NCI-H526 (cell line): Measurements from ENCODE around the gene IL16.
"Not testable (repeated sequence)": the region's sequence is repeated elsewhere in the genome, so short reads cannot be mapped to it uniquely, and the experiment has no call there.

Experiments
- DNase-seq, 2 experiments: peaks; one replicate each; lab custom pipeline; 2025; lab: John Stamatoyannopoulos, UW

The IL16 gene

GRCh38 chr15:81207987-81208386 is 11.3 kb downstream of the IL16 start:
- DNase-seq: not testable (repeated sequence)

GRCh38 chr15:81209635-81210034 is 13.0 kb downstream of the IL16 start:
- DNase-seq: no peak

DNA sequence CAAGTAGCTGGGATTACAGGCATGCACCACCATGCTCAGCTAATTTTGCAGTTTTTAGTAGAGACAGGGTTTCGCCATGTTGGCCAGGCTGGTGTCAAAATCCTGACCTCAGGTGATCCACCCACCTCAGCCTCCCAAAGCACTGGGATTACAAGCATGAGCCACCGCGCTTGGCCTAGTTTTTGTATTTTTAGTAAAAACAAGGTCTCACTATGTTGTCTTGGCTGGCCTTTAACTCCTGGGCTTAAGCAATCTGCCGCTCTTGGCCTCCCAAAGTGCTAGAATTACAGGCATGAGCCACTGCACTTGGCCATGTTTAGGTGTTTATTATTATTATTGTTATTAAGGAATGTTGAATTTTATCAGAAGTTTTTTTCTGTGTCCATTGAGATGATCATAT is 14.7 kb downstream of the IL16 start:
- DNase-seq: no peak

- no peak for DNase-seq
These were observed 17.3 kb downstream of the IL16 start for GRCh38 chr15:81213982-81214381.

GRCh38 chr15:81215531-81215930 is 18.9 kb downstream of the IL16 start:
- no peak for DNase-seq

DNA sequence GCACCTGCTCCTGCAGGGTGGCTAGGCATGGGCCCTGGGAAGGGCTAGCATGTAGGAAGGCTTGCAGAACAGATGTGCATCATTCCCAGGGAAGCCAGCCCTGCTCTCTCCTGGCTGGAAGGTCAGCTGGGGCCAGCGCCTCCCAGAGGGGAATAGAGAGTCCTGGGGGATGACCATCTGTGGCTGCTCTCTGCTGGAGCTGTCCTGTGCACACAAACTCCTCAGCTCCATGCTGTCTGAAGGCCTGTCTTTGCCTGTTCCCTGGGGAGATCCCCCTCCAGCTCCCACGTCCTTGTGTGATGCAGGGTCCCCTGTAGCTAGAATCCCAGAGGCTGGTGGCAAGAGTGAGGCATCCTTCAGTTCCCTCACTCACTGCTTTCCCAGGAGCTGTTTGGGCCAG is 19.3 kb downstream of the IL16 start:
- no peak for DNase-seq

GRCh38 chr15:81216422-81216821 is 19.7 kb downstream of the IL16 start:
- no peak for DNase-seq

DNA sequence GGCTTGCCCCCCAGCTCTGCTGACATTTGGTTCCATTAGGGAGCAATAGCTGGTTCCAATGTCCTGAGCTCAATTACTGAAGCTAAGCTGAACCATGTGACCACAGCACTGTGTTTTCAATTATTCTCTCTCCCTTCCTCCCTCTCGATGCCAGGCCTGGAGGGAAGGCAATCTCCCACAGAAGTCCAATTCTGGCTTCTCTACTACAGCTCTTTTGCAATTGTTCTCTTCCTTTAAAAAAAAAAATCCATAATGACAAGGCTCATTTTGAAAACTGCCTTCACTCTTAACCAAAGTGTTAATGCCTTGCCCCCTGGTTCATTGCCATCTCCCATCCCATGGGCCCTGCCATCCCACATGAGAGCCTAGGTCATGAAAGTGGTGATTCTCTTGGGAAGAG is 24.8 kb downstream of the IL16 start:
- DNase-seq: no peak

GRCh38 chr15:81222007-81222406 is 25.3 kb downstream of the IL16 start:
- no peak for DNase-seq

GRCh38 chr15:81223346-81223971 is 26.8 kb downstream of the IL16 start:
- no peak for DNase-seq

- DNase-seq: no peak
These were observed 27.6 kb downstream of the IL16 start for GRCh38 chr15:81224232-81224631.

DNA sequence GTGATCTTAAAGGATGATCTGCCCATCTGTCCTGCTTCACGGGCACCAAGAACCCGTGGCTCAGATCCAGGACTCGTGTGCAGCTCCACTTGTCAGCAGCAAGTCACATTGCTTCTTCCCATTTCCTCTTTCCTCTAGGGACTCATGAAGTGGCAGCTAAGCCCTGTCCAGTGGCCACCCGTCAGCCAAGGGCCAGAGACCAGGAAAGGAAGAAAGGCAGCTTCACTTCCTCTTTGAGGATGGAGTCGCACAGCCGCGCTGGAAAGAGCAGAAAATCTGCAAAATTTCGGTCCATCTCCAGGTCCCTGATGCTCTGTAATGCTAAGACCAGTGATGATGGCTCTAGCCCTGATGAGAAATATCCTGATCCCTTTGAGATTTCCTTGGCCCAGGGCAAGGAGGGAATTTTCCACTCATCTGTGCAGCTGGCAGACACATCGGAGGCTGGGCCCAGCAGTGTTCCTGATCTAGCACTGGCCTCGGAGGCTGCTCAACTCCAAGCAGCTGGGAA is 28.5 kb downstream of the IL16 start:
- no peak for DNase-seq

GRCh38 chr15:81227716-81228115 is 31.0 kb downstream of the IL16 start:
- DNase-seq: no peak

GRCh38 chr15:81229586-81229985 is 32.9 kb downstream of the IL16 start:
- no peak for DNase-seq

- no peak for DNase-seq
These were observed 38.8 kb downstream of the IL16 start for GRCh38 chr15:81235276-81236123.

DNA sequence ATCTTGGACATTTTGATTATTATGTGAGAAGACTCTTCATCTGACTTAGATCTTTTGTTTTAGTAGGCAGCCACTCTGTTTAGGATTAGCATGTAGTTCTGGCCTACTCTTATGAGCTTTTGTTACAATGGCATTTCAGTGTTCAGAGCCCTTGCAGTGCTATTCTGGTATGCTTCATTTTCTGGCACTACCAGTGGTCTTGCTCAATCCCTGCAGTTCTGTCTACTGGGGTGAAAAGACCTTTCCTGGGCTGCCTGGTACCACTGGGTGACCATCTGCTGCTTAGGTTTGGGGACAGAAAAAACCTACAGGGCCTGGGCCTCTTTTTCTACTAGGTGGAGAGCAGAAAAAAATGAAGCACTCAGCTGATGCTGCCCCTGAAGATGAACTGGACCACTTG is 42.5 kb downstream of the IL16 start:
- DNase-seq: no peak

DNA sequence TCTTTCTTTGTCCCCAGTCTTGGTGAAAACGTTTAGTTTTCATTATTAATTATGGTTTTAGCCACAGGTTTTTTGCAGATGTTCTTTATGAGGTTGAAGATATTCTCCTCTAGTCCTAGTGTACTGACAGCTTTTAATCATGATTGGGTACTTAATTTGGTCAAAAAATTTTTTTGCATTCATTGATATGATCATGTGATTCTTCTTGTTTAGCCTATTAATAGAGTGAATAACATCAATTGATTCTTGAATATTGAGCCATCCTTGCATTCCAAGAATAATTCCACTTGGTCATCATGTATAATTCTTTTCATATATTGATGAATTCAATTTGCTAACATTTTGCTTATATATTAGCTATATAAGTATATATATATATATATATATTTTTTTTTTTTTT is 46.1 kb downstream of the IL16 start:
- DNase-seq: no peak

DNA sequence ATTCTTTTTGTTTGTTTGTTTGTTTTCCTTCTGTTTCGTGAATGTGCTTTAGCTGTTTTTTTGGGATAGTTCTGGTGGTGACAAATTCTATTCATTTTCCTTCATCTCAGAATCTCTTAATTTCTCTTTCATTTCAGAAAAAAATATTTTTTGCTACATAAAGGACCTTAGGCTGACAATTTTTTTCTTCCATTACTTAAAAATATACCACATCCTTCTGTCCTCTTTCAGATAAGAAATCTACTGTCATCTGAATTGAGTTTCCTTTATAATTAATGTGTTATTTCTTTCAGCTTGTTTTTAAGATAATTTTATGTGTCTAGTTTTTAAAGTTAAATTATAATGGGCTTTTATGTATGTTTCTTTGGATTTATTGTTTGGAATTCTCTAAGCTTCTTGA is 47.6 kb downstream of the IL16 start:
- no peak for DNase-seq

GRCh38 chr15:81253846-81254245 is 57.2 kb downstream of the IL16 start:
- DNase-seq: no peak

- DNase-seq: no peak
These were observed 57.7 kb downstream of the IL16 start for GRCh38 chr15:81254277-81254915.

DNA sequence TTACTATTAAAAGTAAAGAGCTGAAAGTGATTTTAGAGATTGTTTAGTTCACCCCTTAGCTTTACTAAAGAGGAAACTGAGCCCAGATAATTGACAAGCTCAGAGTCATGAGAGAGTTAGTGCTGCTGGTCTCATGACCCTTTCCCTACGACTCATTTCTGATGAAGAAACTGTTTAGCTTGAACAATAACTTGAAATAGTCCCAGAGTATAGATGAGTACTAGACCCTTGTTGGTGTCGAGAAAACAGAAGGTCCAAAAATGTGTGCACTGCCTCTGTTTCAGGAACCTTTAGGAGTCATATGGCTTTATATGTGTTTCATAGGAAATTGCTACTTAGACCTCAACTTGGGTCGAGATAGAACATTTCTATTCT is 58.2 kb downstream of the IL16 start:
- no peak for DNase-seq

GRCh38 chr15:81255315-81255957 is 58.8 kb downstream of the IL16 start:
- no peak for DNase-seq

DNA sequence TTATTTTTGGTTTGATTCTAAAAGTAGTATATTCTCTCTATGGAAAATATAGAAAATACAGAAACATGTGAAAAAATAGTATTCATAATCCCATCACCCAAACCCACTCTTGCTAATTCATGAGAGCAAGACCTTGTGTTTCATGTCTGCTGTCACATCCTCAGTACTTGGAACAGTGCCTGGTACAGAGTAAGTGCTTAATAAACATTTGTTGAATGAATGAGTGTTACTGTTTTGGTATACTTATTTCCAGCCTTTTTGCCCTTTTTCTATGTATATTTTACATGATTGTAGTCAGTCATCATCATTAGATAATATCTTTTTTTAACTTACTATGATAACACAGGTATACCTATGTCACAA is 59.3 kb downstream of the IL16 start:
- no peak for DNase-seq
